Heart right ventricle (tissue), 16 donors: ENCODE measurements around the gene ALKBH3. TPM values are rescaled to one million over a fixed set of nuclear protein-coding genes. Genes with fewer than 3 reads are reported as not detected.

Experiments used
- ATAC-seq, 8 donors: fragments of 200-7000 bp; cut with Tn5 transposase; one replicate each; pipeline ENCODE4 v1.9.1; 2020; ENCODE audit warnings: mild to moderate bottlenecking in 8 of 8, moderate library complexity in 8 of 8, moderate number of reproducible peaks in 1 of 8
- DNase-seq, 2 donors: peaks; one replicate each; pipeline ENCODE4 v3.0.0-alpha.2; 2020
- H3K27ac ChIP-seq, 10 donors: fragments of 200-600 bp; sonication (generic) in 2 of 10; one replicate each; pipeline versions ENCODE4 v1.5.0 to v1.8.0; 2020 to 2022; ENCODE audit warnings: mild to moderate bottlenecking in 3 of 10
- H3K27me3 ChIP-seq, 7 donors: fragments of 200-600 bp; one replicate each; pipeline ENCODE4 v1.8.0; 2021 to 2022; ENCODE audit warnings: mild to moderate bottlenecking in 2 of 7
- H3K36me3 ChIP-seq, 9 donors: fragments of 200-600 bp; sonication (generic) in 1 of 9; one replicate each; pipeline versions ENCODE4 v1.5.0 to v1.8.0; 2020 to 2022; ENCODE audit warnings: mild to moderate bottlenecking in 2 of 9
- H3K4me1 ChIP-seq, 9 donors: fragments of 200-600 bp; sonication (generic) in 1 of 9; one replicate each; pipeline versions ENCODE4 v1.5.0 to v1.8.0; 2020 to 2022; ENCODE audit warnings: mild to moderate bottlenecking in 4 of 9
- H3K4me3 ChIP-seq, 10 donors: fragments of 200-600 bp; sonication (generic) in 2 of 10; one replicate each; pipeline versions ENCODE4 v1.5.0 to v1.8.0; 2020 to 2022; ENCODE audit warnings: mild to moderate bottlenecking in 7 of 10, moderate library complexity in 2 of 10
- H3K9me3 ChIP-seq, 11 donors: fragments of 200-600 bp in 10 of 11; sonication (generic) in 2 of 11; one replicate each; pipeline versions ENCODE4 v1.5.0 to v1.8.0; 2013 to 2022; ENCODE audit warnings: mild to moderate bottlenecking in 2 of 11, control low read depth in 1 of 11, moderate library complexity in 1 of 11
- CTCF ChIP-seq, 9 donors: fragments of 200-600 bp; sonication (generic) in 2 of 9; IDR thresholded peaks; one replicate each; pipeline versions ENCODE4 v1.5.0 to v1.8.0; 2021 to 2022; ENCODE audit warnings: antibody characterized with exemption in 9 of 9, mild to moderate bottlenecking in 5 of 9, moderate library complexity in 1 of 9
- WGBS, 2 donors: extraction: QIAGEN DNeasy Blood & Tissue Kit; methylation state at CpG; one replicate each; pipeline ENCODE4 v1.1.7; 2013; ENCODE audit warnings: inconsistent platforms in 1 of 2; 5-methylcytosine and 5-hydroxymethylcytosine counted together
- intact Hi-C, 10 donors: fragments of 100-400 bp; cut with DNase I; formaldehyde crosslinking; loops; one replicate each; pipeline versions ENCODE4 v1.11.1 to v1.14.2; 2022
- polyA plus RNA-seq, 2 donors: library from polyadenylated mRNA; stranded (reverse); fragments of 200-250 nt; gene quantifications; one replicate each; pipeline ENCODE4 v1.2.3, GENCODE V29; 2013
- total RNA-seq, 10 donors: library from RNA; stranded (reverse); fragmentation: NEBNext Ultra II Directional in 3 of 10; extraction: Animal tissue kit (Norgen Biotek cat#: 25700) in 3 of 10; gene quantifications; one replicate each; pipeline versions ENCODE4 v1.2.1 to v1.2.4, GENCODE V29; 2021 to 2023
- donor health status: Arrhythmogenic right ventricular cardiomyopathy.
- donor health status: ischemic (EF 13 %, LVEDD 7.1; RV severe dilation, severe dysfunction).
- donor health status: healthy with polysubstance abuse.
- donor health status: DM: no; HTN: yes; CAD: no.
- donor health status: DM: no; HTN: no; CAD: no.
- donor health status: ischemic (EF 25% LVEDD 6.9; RV normal size, moderate dysfunction).
- donor health status: ischemic (EF 25% LVEDD 5.7; RV mildly dilated, moderate dysfunction).
- donor health status: healthy.
- donor health status: DM: yes; HTN: yes; CAD: no.
- donor health status: Ischemic cardiomyopathy.
- donor health status: ischemic (EF 35%, LVEDD 5.7; RV mildly dilated, moderate dysfunction).
- donor health status: nonischemic (EF 11% LVEDD 7.7; RV severe dilation, severe dysfunction).
- donor health status: DM: yes; HTN: yes; CAD: no.
- donor health status: PGD.
- donor health status: ischemic (EF 29% LVEDD 5.4; RV normal size, mild dysfunction).
- donor health status: nonischemic (EF 23%, LVEDD 6.1; RV moderate dilation, normal function).

ALKBH3 gene
- total and polyA plus RNA-seq, 12 donors: 9.2 to 20.5 (median 18.4) TPM

GRCh38 chr11:43834286-43834685 is 46.3 kb upstream of the ALKBH3 start:
- WGBS, 2 donors: 89 to 95% methylated on average over 2 of the region's 2 CpGs
- no peak for ATAC-seq
- Histone ChIP-seq H3K9me3 (no peaks in the 10 kb centered on the region), H3K27me3 (no peaks in the 10 kb centered on the region), H3K4me1 (peaks cover 0 to 47% (median 15%) of the 10 kb centered on the region in 9 donors), H3K4me3 (no peak overlapping the region), H3K27ac (no peak overlapping the region), H3K36me3 (peaks cover 0 to 37% (median 7%) of the 10 kb centered on the region in 9 donors)
- DNase-seq: no peak
- TF ChIP-seq CTCF (IDR thresholded peaks at IDR 0.05): no peak
- intact Hi-C loops: loop anchor here in 1 of 10 donors (10.0 kb wide), 2 partner anchors 149 to 259 kb away; partner anchors contain the start of gene HSD17B12

GRCh38 chr11:43835104-43835503 is 45.5 kb upstream of the ALKBH3 start:
- Histone ChIP-seq H3K36me3 (peaks cover 0 to 43% (median 8%) of the 10 kb centered on the region in 9 donors), H3K4me3 (no peak overlapping the region), H3K27me3 (no peaks in the 10 kb centered on the region), H3K27ac (no peak overlapping the region), H3K9me3 (no peaks in the 10 kb centered on the region), H3K4me1 (peaks cover 0 to 44% (median 15%) of the 10 kb centered on the region in 9 donors)
- DNase-seq (no peak), ATAC-seq (no peak)
- WGBS, 2 donors: 88 to 89% methylated on average over 7 of the region's 7 CpGs
- TF ChIP-seq CTCF (IDR thresholded peaks at IDR 0.05): no peak
- intact Hi-C loops: loop anchor here in 1 of 10 donors (10.0 kb wide), 2 partner anchors 150 to 260 kb away; partner anchors contain the start of gene HSD17B12

GRCh38 chr11:43837879-43838278 is 42.8 kb upstream of the ALKBH3 start:
- intact Hi-C loops: loop anchor here in 1 of 10 donors (10.0 kb wide), 2 partner anchors 153 to 263 kb away; partner anchors contain the start of gene HSD17B12
- peak overlapping the region in 2 of 10 donors; percentile 17 to 23 for H3K27ac ChIP-seq
- H3K9me3 ChIP-seq: no peaks in the 10 kb centered on the region
- H3K36me3 ChIP-seq: peaks cover 0 to 49% (median 8%) of the 10 kb centered on the region in 9 donors
- H3K4me1 ChIP-seq: peaks cover 0 to 30% (median 8%) of the 10 kb centered on the region in 9 donors
- ATAC-seq: peak in 5 of 8 donors; percentile 70 to 90 (median 79)
- no peaks in the 10 kb centered on the region for H3K27me3 ChIP-seq
- H3K4me3 ChIP-seq: no peak overlapping the region
- WGBS, 2 donors: 39 to 46% methylated on average over 4 of the region's 4 CpGs
- no peak for TF ChIP-seq CTCF (IDR thresholded peaks at IDR 0.05)
- no peak for DNase-seq

GRCh38 chr11:43842021-43842420 is 38.6 kb upstream of the ALKBH3 start:
- Histone ChIP-seq H3K4me1 (peaks cover 0 to 19% (median 8%) of the 10 kb centered on the region in 9 donors), H3K36me3 (peaks cover 0 to 45% (median 8%) of the 10 kb centered on the region in 9 donors), H3K27me3 (no peaks in the 10 kb centered on the region), H3K4me3 (no peak overlapping the region), H3K27ac (no peak overlapping the region), H3K9me3 (no peaks in the 10 kb centered on the region)
- 78 to 81% methylated on average over 1 of the region's 1 CpG for WGBS, 2 donors
- intact Hi-C loops: loop anchor here in 1 of 10 donors (10.0 kb wide), 1 partner anchor 267 kb away; no protein-coding TSS in a partner anchor
- DNase-seq (no peak), ATAC-seq (no peak)
- no peak for TF ChIP-seq CTCF (IDR thresholded peaks at IDR 0.05)
